WI38 (cell line): ENCODE data around the gene MYOM1.
A peak's percentile ranks its signal among the peaks of the same experiment; 100 is the strongest.

Experiments used
- H3K4me3 ChIP-seq: 2 replicates; pipeline ENCODE4 v1.5.1; 2011; ENCODE audit warnings: low read depth, mild to moderate bottlenecking, control low read depth, low read length
- CTCF ChIP-seq: IDR thresholded peaks from 2 replicates; pipeline ENCODE4 v1.5.1; 2012; ENCODE audit warnings: low read depth, mild to moderate bottlenecking, control low read depth, low read length

MYOM1 gene

DNA sequence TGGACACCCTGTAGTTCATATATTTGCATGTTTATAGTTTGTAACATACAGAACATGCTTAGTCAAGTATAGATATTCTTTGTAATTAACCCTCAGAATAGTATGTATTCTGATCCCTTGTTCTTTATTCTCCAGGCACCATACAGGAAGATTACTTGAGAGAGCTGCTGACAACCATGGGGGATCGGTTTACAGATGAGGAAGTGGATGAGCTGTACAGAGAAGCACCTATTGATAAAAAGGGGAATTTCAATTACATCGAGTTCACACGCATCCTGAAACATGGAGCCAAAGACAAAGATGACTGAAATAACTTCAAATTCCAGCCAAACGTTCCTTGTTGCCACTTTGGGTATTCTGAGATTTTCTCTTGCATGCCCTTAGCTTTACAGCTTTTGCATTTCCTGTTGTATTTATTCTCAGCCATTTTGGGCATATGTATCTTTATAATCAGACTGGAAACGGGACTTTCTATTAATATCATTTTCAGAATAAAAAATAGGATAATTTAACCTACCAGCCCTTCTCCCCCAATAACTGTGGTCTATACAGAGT lies 35.9 kb upstream of the MYOM1 start:
- no peak overlapping the region for H3K4me3 ChIP-seq
- TF ChIP-seq CTCF = no peak

- no peak overlapping the region for H3K4me3 ChIP-seq
- no peak for TF ChIP-seq CTCF
Measured at GRCh38 chr18:3254725-3255124, 35.0 kb upstream of the MYOM1 start.

- no peak overlapping the region for H3K4me3 ChIP-seq
- TF ChIP-seq CTCF = no peak
Measured at GRCh38 chr18:3252843-3253242, 33.1 kb upstream of the MYOM1 start.

- H3K4me3 ChIP-seq = no peak overlapping the region
- TF ChIP-seq CTCF = no peak
Measured at GRCh38 chr18:3251963-3252277, 32.2 kb upstream of the MYOM1 start.

DNA sequence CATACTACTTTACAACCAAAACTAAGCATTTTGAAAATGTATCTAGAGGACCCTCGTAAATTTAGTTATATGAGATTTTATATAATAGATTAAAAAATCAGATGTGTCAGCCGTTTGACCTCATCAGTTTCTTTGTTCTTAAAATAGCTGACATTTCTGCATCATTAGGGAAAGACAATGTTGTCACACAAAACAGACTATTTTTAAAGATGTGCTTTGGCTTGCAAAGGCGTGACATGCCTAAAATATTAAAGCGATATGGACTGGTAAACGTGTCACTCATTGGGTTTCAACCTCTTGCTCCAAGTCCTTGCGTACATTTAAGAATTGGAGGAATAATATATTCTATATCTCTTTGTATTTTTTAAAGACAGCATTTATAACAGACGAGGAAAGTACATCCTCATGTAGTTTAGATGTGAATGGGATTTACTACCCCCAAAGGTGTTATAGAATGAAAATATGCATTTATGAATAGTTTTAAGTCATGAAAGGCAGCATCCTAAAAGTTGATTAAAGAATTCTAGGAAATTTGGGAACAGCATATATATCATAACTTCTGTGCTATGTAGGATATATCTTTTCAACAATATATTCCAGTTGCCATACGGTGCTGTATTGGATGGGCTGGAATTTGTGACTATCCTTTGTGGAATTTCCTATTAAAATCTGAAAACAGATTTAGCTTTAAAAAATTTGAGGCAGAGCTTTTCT lies 31.6 kb upstream of the MYOM1 start:
- no peak for TF ChIP-seq CTCF
- H3K4me3 ChIP-seq = no peak overlapping the region

- TF ChIP-seq CTCF = no peak
Measured at GRCh38 chr18:3250237-3251107, 30.7 kb upstream of the MYOM1 start.

More at GRCh38 chr18:3250237-3251107, 30.7 kb upstream of the MYOM1 start:
- peak overlapping the region; percentile 9; the same call in 1 of the 2 replicates for H3K4me3 ChIP-seq
